GM23338 (cell line): ENCODE results near the gene CACNB2. TPM values are rescaled to one million over a fixed set of nuclear protein-coding genes. Genes with fewer than 3 reads are reported as not detected.

Source experiments
- ATAC-seq: fragments of 200-7000 bp; cut with Tn5 transposase; 3 replicates; pipeline ENCODE4 v1.9.1; 2020
- DNase-seq: peaks from one replicate; pipeline ENCODE4 v3.0.0-alpha.2; 2015; ENCODE audit warnings: low spot score
- H2AFZ ChIP-seq: fragments of 200-600 bp; sonication (generic); 2 replicates; pipeline ENCODE4 v1.8.0; 2016; ENCODE audit warnings: antibody characterized with exemption, mild to moderate bottlenecking, moderate library complexity
- H3F3A ChIP-seq: fragments of 200-600 bp; sonication (generic); replicated peaks from 2 replicates; pipeline ENCODE4 v1.8.0; 2017; ENCODE audit warnings: antibody characterized with exemption, mixed run types, low read depth
- H3K27ac ChIP-seq: fragments of 200-600 bp; sonication (generic); 2 replicates; pipeline ENCODE4 v1.6.1; 2016; ENCODE audit warnings: low read depth
- H3K27me3 ChIP-seq: fragments of 200-600 bp; sonication (generic); 2 replicates; pipeline ENCODE4 v1.8.0; 2016; ENCODE audit warnings: mild to moderate bottlenecking, mixed run types, moderate library complexity; ENCODE audit not compliant: insufficient read depth
- H3K36me3 ChIP-seq: fragments of 200-600 bp; sonication (generic); 2 replicates; pipeline ENCODE4 v1.8.0; 2016; ENCODE audit warnings: mild to moderate bottlenecking; ENCODE audit not compliant: insufficient read depth
- H3K4me1 ChIP-seq: fragments of 200-600 bp; sonication (generic); 2 replicates; pipeline ENCODE4 v1.8.0; 2016; ENCODE audit warnings: mild to moderate bottlenecking, moderate library complexity; ENCODE audit not compliant: insufficient read depth
- H3K4me2 ChIP-seq: fragments of 200-600 bp; sonication (generic); 2 replicates; pipeline ENCODE4 v1.7.1; 2017; ENCODE audit warnings: mixed run types
- H3K4me3 ChIP-seq: fragments of 200-600 bp; sonication (generic); 2 replicates; pipeline ENCODE4 v1.6.1; 2016; ENCODE audit warnings: mixed run types
- H3K79me2 ChIP-seq: fragments of 200-600 bp; sonication (generic); replicated peaks from 2 replicates; pipeline ENCODE4 v1.8.0; 2017; ENCODE audit warnings: mild to moderate bottlenecking; ENCODE audit not compliant: insufficient read depth
- H3K9me2 ChIP-seq: fragments of 200-600 bp; sonication (generic); 2 replicates; pipeline ENCODE4 v1.8.0; 2017; ENCODE audit not compliant: insufficient read depth
- H4K20me1 ChIP-seq: fragments of 200-600 bp; sonication (generic); replicated peaks from 2 replicates; pipeline ENCODE4 v1.8.0; 2017; ENCODE audit warnings: mild to moderate bottlenecking; ENCODE audit not compliant: insufficient read depth
- H3K27ac Mint-ChIP-seq: 2 replicates; pipeline ENCODE4 v1.8.0; 2020; ENCODE audit warnings: inconsistent platforms, mild to moderate bottlenecking, moderate library complexity, mixed read lengths
- H3K27me3 Mint-ChIP-seq: 3 replicates; pipeline ENCODE4 v1.8.0; 2022; ENCODE audit warnings: low read depth, mild to moderate bottlenecking, moderate library complexity, mixed read lengths, inconsistent platforms; ENCODE audit not compliant: insufficient read depth, poor library complexity
- H3K36me3 Mint-ChIP-seq: 3 replicates; pipeline ENCODE4 v1.8.0; 2021; ENCODE audit warnings: low read depth, mild to moderate bottlenecking, inconsistent platforms, moderate library complexity, mixed read lengths
- H3K4me1 Mint-ChIP-seq: 3 replicates; pipeline ENCODE4 v1.8.0; 2020; ENCODE audit warnings: mild to moderate bottlenecking, inconsistent platforms, mixed read lengths
- H3K4me3 Mint-ChIP-seq: 3 replicates; pipeline ENCODE4 v1.8.0; 2021; ENCODE audit warnings: moderate library complexity, mild to moderate bottlenecking, inconsistent platforms, mixed read lengths
- H3K9me3 Mint-ChIP-seq: 3 replicates; pipeline ENCODE4 v1.8.0; 2020; ENCODE audit warnings: moderate library complexity, mild to moderate bottlenecking, inconsistent platforms, mixed read lengths
- CREB1 ChIP-seq: fragments of 250-450 bp; sonication (Bioruptor Pico); IDR thresholded peaks from 2 replicates; pipeline ENCODE4 v1.5.0; 2020; ENCODE audit warnings: low read depth, mild to moderate bottlenecking, moderate library complexity
- CTCF ChIP-seq, 2 experiments: fragments of 200-600 bp in 1 of 2; sonication (generic) in 1 of 2; conservative IDR thresholded peaks; 2 replicates each; pipeline versions ENCODE4 v1.5.1 to v1.6.1; 2016 to 2017; ENCODE audit warnings: antibody characterized with exemption in 2 of 2, low read depth in 2 of 2, mild to moderate bottlenecking in 2 of 2, moderate library complexity in 1 of 2
- ETS1 ChIP-seq: IDR thresholded peaks from 2 replicates; pipeline ENCODE4 v1.6.1; 2016; ENCODE audit warnings: antibody characterized with exemption
- EZH2 ChIP-seq: fragments of 200-600 bp; sonication (generic); IDR thresholded peaks from one replicate; pipeline ENCODE4 v1.8.0; 2017; ENCODE audit warnings: antibody characterized with exemption, mild to moderate bottlenecking, low read depth; ENCODE audit not compliant: unreplicated experiment
- EZH2phosphoT487 ChIP-seq: fragments of 200-600 bp; sonication (generic); IDR thresholded peaks from one replicate; pipeline ENCODE4 v1.8.1; 2018; ENCODE audit warnings: antibody characterized with exemption; ENCODE audit not compliant: unreplicated experiment
- JUNB ChIP-seq: IDR thresholded peaks from one replicate; pipeline ENCODE4 v1.6.1; 2016; ENCODE audit warnings: antibody characterized with exemption; ENCODE audit not compliant: unreplicated experiment
- NANOG ChIP-seq: IDR thresholded peaks from 2 replicates; pipeline ENCODE4 v1.6.1; 2016; ENCODE audit warnings: antibody characterized with exemption, borderline replicate concordance
- POLR2AphosphoS5 ChIP-seq: IDR thresholded peaks from 2 replicates; pipeline ENCODE4 v1.6.1; 2016; ENCODE audit warnings: antibody characterized with exemption, low read depth
- REST ChIP-seq: IDR thresholded peaks from one replicate; pipeline ENCODE4 v1.6.1; 2018; ENCODE audit warnings: antibody characterized with exemption; ENCODE audit not compliant: unreplicated experiment
- STAT1 ChIP-seq: IDR thresholded peaks from one replicate; pipeline ENCODE4 v1.6.1; 2016; ENCODE audit warnings: antibody characterized with exemption; ENCODE audit not compliant: unreplicated experiment
- ZNF114 ChIP-seq: fragments of 250-450 bp; sonication (Bioruptor Pico); IDR thresholded peaks from 2 replicates; pipeline ENCODE4 v1.5.0; 2020; ENCODE audit warnings: mild to moderate bottlenecking, moderate library complexity
- ZNF331 ChIP-seq: fragments of 250-450 bp; sonication (Bioruptor Pico); IDR thresholded peaks from 2 replicates; pipeline ENCODE4 v1.5.0; 2020; ENCODE audit warnings: low read depth, mild to moderate bottlenecking, moderate library complexity
- ZNF462 ChIP-seq: fragments of 250-450 bp; sonication (Bioruptor Pico); IDR thresholded peaks from 2 replicates; pipeline ENCODE4 v1.5.0; 2020; ENCODE audit warnings: mild to moderate bottlenecking, moderate library complexity
- polyA plus RNA-seq: library from polyadenylated mRNA; unstranded; fragments of >200 nt; fragmentation: Nextera tagmentation; extraction: Ambion mirVana; gene quantifications from 2 replicates; pipeline ENCODE4 v1.2.1, GENCODE V29; 2016
- total RNA-seq: library from RNA; depleted of rRNA; stranded (reverse); fragments of >200 nt; shearing (Covaris generic); gene quantifications from 2 replicates; pipeline ENCODE4 v1.2.3, GENCODE V29; 2014

Gene CACNB2
- total and polyA plus RNA-seq, 2 experiments from 2014 or later = 5.0 to 5.9 TPM

- Histone ChIP-seq H3K36me3 (no peaks in the 10 kb centered on the region), H3K27me3 (no peaks in the 10 kb centered on the region), H3K4me3 (no peak overlapping the region), H3F3A (no peaks in the 10 kb centered on the region), H3K4me1 (no peaks in the 10 kb centered on the region), H3K27ac (no peak overlapping the region), H3K9me2 (no peaks in the 10 kb centered on the region), H3K4me2 (no peak overlapping the region), H4K20me1 (no peaks in the 10 kb centered on the region), H3K79me2 (no peaks in the 10 kb centered on the region), H2AFZ (no peak overlapping the region)
- TF ChIP-seq ZNF331 = no peak
- no peak for TF ChIP-seq ZNF114
- no peak for TF ChIP-seq NANOG
- no peak for TF ChIP-seq CREB1 (CRISPR knock-in tag)
- no peak for TF ChIP-seq JUNB
- no peak for TF ChIP-seq POLR2AphosphoS5
- TF ChIP-seq REST = no peak
- TF ChIP-seq EZH2phosphoT487 = no peak
- TF ChIP-seq EZH2 = no peak
- TF ChIP-seq CTCF (conservative IDR thresholded peaks at IDR 0.05; ENCODE audit: low read depth in 2 of 2) = no peak
- TF ChIP-seq STAT1 = no peak
- no peak for TF ChIP-seq ETS1
- no peak for TF ChIP-seq ZNF462 (CRISPR knock-in tag)
- Mint-ChIP-seq H3K9me3 (no peaks in the 10 kb centered on the region), H3K27me3 (no peaks in the 10 kb centered on the region), H3K4me3 (no peak overlapping the region), H3K36me3 (no peaks in the 10 kb centered on the region; the same call in 2 of the 3 replicates), H3K4me1 (peaks cover 4% of the 10 kb centered on the region; the same call in 2 of the 3 replicates), H3K27ac (no peak overlapping the region)
- DNase-seq (no peak), ATAC-seq (no peak)
Observed at GRCh38 chr10:18514537-18514936, 374.3 kb downstream of the CACNB2 start.
